ENCODE data around the gene CYP4B1.

The CYP4B1 gene

DNA sequence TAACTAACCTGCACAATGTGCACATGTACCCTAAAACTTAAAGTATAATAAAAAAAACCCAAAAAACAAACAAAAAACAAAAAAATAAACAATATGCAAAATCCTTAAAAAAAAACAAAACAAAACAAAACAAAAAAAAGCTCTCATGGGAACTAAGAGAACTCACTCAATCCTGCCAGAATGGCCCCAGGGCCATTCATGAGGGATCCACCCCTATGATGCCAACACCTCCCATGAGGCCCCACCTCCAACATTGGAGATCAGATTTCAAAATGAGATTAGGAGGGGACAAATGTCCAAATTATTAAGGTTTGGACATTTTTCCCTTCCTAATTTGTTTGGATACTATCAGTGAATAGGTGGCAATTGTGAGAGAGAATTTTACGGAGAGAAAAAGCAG lies 10.2 kb downstream of the CYP4B1 start:
- H3K4me3 ChIP-seq (ENCODE audit: low read depth, low read length): no peak overlapping the region
- H3K4me1 ChIP-seq (ENCODE audit: control insufficient read depth, insufficient read depth, low read length): no peaks in the 10 kb centered on the region

DNA sequence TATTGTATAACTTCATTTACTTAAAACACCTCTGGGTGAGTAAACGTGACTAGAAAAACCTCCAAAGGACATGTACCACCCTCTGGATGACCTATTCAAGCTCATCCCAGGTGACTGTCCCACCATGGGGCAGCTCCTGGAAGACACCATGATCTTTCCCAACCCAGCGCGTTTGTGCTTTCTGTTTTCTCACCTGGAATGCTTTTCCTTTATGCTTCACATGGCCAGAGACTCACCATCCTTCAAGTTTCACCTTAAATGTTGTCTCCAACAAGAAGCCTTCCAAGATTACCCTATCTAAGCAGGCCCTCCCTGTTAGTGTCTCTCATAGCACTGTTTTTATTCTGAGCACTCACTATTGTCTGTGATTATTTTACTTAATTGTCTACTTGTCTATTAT lies 11.1 kb downstream of the CYP4B1 start:
- Histone ChIP-seq H3K4me1 (ENCODE audit: control insufficient read depth, insufficient read depth, low read length) (no peaks in the 10 kb centered on the region), H3K4me3 (ENCODE audit: low read depth, low read length) (no peak overlapping the region), H3K9ac (ENCODE audit: low read depth, low read length) (no peak overlapping the region), H3K27me3 (ENCODE audit: control insufficient read depth, insufficient read depth, low read length) (no peaks in the 10 kb centered on the region), H3K9me3 (ENCODE audit: control insufficient read depth, insufficient read depth, low read length) (no peaks in the 10 kb centered on the region), H3K36me3 (ENCODE audit: control insufficient read depth, insufficient read depth, low read length) (no peaks in the 10 kb centered on the region)

More for the DNA sequence above, 10.2 kb downstream of the CYP4B1 start:
- H3K9ac ChIP-seq (ENCODE audit: low read depth, low read length): no peak overlapping the region
- no peaks in the 10 kb centered on the region for H3K36me3 ChIP-seq (ENCODE audit: control insufficient read depth, insufficient read depth, low read length)
- no peaks in the 10 kb centered on the region for H3K27me3 ChIP-seq (ENCODE audit: control insufficient read depth, insufficient read depth, low read length)
- H3K9me3 ChIP-seq (ENCODE audit: control insufficient read depth, insufficient read depth, low read length): no peaks in the 10 kb centered on the region

DNA sequence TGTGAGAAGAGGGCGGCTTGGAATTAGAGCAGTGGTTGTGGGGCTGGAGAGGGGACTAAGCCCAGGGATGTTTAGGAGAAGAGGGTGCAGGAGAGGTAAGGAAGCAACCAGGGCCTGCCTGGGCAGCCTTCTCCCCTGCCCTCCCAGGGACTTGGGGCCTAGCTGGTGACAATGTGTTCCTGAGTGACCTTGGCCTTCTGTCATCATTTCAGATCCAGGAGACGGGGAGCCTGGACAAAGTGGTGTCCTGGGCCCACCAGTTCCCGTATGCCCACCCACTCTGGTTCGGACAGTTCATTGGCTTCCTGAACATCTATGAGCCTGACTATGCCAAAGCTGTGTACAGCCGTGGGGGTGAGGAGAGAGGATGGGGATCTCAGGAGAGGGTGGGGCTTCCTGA lies 11.8 kb downstream of the CYP4B1 start:
- no peaks in the 10 kb centered on the region for H3K9me3 ChIP-seq (ENCODE audit: control insufficient read depth, insufficient read depth, low read length)
- H3K4me1 ChIP-seq (ENCODE audit: control insufficient read depth, insufficient read depth, low read length): no peaks in the 10 kb centered on the region
- H3K9ac ChIP-seq (ENCODE audit: low read depth, low read length): no peak overlapping the region
- no peaks in the 10 kb centered on the region for H3K36me3 ChIP-seq (ENCODE audit: control insufficient read depth, insufficient read depth, low read length)
- no peaks in the 10 kb centered on the region for H3K27me3 ChIP-seq (ENCODE audit: control insufficient read depth, insufficient read depth, low read length)
- H3K4me3 ChIP-seq (ENCODE audit: low read depth, low read length): no peak overlapping the region

DNA sequence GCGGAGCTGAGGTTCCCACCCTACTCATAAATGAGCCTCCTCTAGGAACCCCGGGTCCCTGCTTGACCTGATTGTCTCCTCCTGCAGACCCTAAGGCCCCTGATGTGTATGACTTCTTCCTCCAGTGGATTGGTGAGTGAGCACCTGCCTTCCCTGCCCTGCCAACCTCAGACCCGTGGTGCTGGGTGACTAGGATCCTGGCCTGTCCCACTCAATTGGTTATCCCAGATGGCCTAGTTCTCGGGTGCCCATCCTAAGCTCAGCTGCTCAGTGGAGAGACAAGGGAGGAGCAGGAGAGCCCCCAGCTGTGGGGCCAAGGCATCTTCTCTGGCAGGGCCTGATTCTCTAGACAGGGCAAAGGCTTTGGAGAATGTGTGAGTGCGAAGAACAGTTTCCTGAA lies 12.2 kb downstream of the CYP4B1 start:
- H3K9ac ChIP-seq (ENCODE audit: low read depth, low read length): no peak overlapping the region
- H3K4me3 ChIP-seq (ENCODE audit: low read depth, low read length): no peak overlapping the region
- no peaks in the 10 kb centered on the region for H3K36me3 ChIP-seq (ENCODE audit: control insufficient read depth, insufficient read depth, low read length)
- no peaks in the 10 kb centered on the region for H3K4me1 ChIP-seq (ENCODE audit: control insufficient read depth, insufficient read depth, low read length)
- no peaks in the 10 kb centered on the region for H3K27me3 ChIP-seq (ENCODE audit: control insufficient read depth, insufficient read depth, low read length)
- no peaks in the 10 kb centered on the region for H3K9me3 ChIP-seq (ENCODE audit: control insufficient read depth, insufficient read depth, low read length)

DNA sequence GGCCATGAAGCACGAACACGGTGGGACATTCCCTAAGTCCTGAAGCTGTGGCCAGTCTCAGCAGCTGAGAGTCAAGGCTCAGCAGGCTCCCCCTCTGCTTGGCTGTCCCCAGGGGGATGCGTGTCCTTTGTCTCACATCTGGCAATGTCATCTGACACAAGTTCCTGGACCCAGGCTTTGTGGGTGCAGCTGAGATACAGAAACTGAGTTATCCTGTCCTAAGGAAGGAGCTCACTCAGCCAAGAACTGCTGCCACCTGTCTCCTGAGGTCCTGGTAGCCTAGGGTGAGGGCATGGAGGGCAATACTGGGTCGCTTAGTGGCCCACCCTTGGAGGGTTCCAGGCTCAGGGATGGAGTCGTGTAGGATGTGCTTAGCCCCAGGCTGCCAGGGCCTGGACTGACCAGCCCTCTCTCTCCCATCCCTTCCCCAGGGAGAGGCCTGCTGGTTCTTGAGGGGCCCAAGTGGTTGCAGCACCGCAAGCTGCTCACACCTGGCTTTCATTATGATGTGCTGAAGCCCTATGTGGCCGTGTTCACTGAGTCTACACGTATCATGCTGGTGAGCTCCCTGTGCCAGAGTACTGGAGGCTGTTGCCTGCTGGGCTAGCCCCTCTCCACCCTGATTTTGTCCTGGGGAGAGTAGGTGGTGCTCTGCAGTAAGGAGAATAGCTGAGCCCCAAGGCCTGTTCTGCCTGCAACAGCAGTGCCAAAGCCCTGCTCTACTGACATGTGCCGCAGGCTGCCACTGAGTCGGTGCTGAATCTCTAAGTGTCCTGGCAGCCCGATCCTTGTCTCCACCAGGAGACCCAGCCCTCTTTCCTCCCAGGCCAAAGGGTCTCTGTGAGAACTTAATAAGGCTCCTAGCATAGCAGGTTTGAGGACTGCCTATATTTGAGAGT lies 13.5 kb downstream of the CYP4B1 start:
- no peak overlapping the region for H3K4me3 ChIP-seq (ENCODE audit: low read depth, low read length)
- no peaks in the 10 kb centered on the region for H3K27me3 ChIP-seq (ENCODE audit: control insufficient read depth, insufficient read depth, low read length)
- no peaks in the 10 kb centered on the region for H3K36me3 ChIP-seq (ENCODE audit: control insufficient read depth, insufficient read depth, low read length)

DNA sequence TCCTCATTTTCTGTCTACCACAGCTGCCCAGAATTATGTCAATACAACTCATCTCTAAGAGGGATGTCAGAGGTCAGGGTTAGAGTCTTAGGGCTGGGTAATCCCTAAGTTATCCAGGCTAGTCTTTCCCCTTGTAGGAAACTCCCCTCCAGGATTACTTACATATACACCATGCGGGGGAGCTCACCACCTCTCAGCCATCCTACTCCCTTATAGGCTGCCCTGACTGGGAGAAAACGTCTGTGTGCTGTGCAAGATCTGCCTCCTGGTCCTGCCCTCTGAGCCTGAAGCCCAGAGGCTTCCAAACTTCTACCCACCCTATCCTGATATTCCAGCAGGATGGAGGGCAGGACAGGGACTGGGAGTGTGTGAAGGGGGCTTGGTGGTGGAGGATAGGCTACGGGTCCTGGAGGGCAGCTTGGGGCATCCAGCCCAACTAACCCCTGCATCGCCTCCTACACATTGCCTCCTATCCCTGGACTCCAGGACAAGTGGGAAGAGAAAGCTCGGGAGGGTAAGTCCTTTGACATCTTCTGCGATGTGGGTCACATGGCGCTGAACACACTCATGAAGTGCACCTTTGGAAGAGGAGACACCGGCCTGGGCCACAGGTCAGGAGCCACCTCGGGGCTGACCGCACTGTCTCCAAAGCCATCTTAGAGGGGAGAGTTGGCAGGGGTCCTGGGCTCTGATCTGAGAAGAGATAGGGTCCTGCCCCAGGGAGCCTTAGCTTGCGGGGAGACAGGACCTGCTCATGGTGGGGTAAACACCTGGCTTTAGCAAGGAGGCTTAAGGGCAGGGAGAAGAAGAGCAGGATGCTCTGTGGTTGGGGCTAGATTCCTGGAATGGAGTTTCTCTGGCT lies 14.4 kb downstream of the CYP4B1 start:
- Histone ChIP-seq H3K9ac (ENCODE audit: low read depth, low read length) (no peak overlapping the region), H3K4me1 (ENCODE audit: control insufficient read depth, insufficient read depth, low read length) (no peaks in the 10 kb centered on the region), H3K36me3 (ENCODE audit: control insufficient read depth, insufficient read depth, low read length) (no peaks in the 10 kb centered on the region), H3K4me3 (ENCODE audit: low read depth, low read length) (no peak overlapping the region), H3K27me3 (ENCODE audit: control insufficient read depth, insufficient read depth, low read length) (no peaks in the 10 kb centered on the region), H3K9me3 (ENCODE audit: control insufficient read depth, insufficient read depth, low read length) (no peaks in the 10 kb centered on the region)

More for the DNA sequence above, 13.5 kb downstream of the CYP4B1 start:
- Histone ChIP-seq H3K9me3 (ENCODE audit: control insufficient read depth, insufficient read depth, low read length) (no peaks in the 10 kb centered on the region), H3K9ac (ENCODE audit: low read depth, low read length) (no peak overlapping the region), H3K4me1 (ENCODE audit: control insufficient read depth, insufficient read depth, low read length) (no peaks in the 10 kb centered on the region)

DNA sequence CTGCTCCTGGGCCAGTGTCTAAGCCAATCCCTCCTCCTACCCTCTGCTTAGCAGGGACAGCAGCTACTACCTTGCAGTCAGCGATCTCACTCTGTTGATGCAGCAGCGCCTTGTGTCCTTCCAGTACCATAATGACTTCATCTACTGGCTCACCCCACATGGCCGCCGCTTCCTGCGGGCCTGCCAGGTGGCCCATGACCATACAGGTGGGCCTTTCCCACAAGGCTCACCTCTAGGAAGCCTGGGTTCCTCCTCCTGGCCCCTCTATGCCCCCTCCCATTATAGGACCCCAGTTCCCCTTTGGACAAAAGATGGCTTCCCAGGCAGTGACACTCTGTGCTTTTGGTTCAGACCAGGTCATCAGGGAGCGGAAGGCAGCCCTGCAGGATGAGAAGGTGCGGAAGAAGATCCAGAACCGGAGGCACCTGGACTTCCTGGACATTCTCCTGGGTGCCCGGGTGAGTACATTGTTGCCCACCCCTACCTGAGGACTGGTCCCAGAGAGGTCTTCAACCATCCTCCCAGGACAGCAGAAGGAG lies 15.1 kb downstream of the CYP4B1 start:
- H3K4me1 ChIP-seq (ENCODE audit: control insufficient read depth, insufficient read depth, low read length): no peaks in the 10 kb centered on the region
- H3K4me3 ChIP-seq (ENCODE audit: low read depth, low read length): no peak overlapping the region
- H3K9ac ChIP-seq (ENCODE audit: low read depth, low read length): no peak overlapping the region

DNA sequence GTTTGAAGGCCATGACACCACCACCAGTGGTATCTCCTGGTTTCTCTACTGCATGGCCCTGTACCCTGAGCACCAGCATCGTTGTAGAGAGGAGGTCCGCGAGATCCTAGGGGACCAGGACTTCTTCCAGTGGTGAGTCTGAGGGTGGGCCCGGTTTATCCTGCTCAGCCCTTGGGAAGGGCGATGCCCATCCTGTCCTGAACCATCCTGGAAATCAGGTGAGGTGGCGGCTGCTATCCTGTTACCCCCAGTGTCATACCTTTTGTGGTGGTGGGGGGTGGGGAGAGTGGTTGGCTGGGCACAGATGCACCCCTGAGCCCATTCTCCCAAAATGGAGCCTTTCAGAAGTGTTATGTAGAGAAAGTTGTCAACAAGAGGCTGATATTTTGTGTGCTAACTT lies 16.3 kb downstream of the CYP4B1 start:
- H3K27me3 ChIP-seq (ENCODE audit: control insufficient read depth, insufficient read depth, low read length): no peaks in the 10 kb centered on the region
- no peaks in the 10 kb centered on the region for H3K36me3 ChIP-seq (ENCODE audit: control insufficient read depth, insufficient read depth, low read length)
- no peak overlapping the region for H3K9ac ChIP-seq (ENCODE audit: low read depth, low read length)
- no peak overlapping the region for H3K4me3 ChIP-seq (ENCODE audit: low read depth, low read length)
- no peaks in the 10 kb centered on the region for H3K4me1 ChIP-seq (ENCODE audit: control insufficient read depth, insufficient read depth, low read length)
- H3K9me3 ChIP-seq (ENCODE audit: control insufficient read depth, insufficient read depth, low read length): no peaks in the 10 kb centered on the region

More for the DNA sequence above, 15.1 kb downstream of the CYP4B1 start:
- H3K27me3 ChIP-seq (ENCODE audit: control insufficient read depth, insufficient read depth, low read length): no peaks in the 10 kb centered on the region
- H3K9me3 ChIP-seq (ENCODE audit: control insufficient read depth, insufficient read depth, low read length): no peaks in the 10 kb centered on the region
- H3K36me3 ChIP-seq (ENCODE audit: control insufficient read depth, insufficient read depth, low read length): no peaks in the 10 kb centered on the region

DNA sequence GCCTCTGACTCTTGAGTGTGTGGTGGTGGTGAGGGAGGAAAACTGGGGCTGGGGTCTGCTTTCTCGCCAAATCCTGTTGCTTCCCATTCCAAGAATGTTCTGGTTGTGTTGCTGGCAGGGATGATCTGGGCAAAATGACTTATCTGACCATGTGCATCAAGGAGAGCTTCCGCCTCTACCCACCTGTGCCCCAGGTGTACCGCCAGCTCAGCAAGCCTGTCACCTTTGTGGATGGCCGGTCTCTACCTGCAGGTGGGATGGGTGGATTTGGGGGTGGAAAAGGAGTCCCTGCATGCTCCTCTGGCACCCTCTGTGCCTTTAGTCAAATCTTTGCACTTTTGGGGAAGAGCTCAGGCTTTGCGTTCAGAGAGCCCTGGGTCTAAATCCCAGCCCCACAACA lies 18.1 kb downstream of the CYP4B1 start:
- no peak overlapping the region for H3K4me3 ChIP-seq (ENCODE audit: low read depth, low read length)
- no peaks in the 10 kb centered on the region for H3K27me3 ChIP-seq (ENCODE audit: control insufficient read depth, insufficient read depth, low read length)
- H3K4me1 ChIP-seq (ENCODE audit: control insufficient read depth, insufficient read depth, low read length): no peaks in the 10 kb centered on the region
- no peak overlapping the region for H3K9ac ChIP-seq (ENCODE audit: low read depth, low read length)
- H3K36me3 ChIP-seq (ENCODE audit: control insufficient read depth, insufficient read depth, low read length): no peaks in the 10 kb centered on the region
- H3K9me3 ChIP-seq (ENCODE audit: control insufficient read depth, insufficient read depth, low read length): no peaks in the 10 kb centered on the region

DNA sequence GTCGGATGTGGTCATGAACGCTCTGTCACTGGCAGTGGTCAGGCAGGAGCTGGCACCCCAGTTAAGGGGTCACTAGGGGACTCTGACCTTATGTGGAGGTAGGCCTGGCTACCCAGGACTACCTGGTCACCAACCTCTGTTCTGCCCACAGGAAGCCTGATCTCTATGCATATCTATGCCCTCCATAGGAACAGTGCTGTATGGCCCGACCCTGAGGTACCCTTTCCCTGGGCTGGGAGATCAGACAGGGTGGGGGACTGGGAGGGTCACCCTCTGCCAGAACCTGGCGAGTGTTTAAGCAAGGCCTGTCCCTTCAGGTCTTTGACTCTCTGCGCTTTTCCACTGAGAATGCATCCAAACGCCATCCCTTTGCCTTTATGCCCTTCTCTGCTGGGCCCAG lies 19.0 kb downstream of the CYP4B1 start:
- H3K4me1 ChIP-seq (ENCODE audit: control insufficient read depth, insufficient read depth, low read length): peaks cover 7% of the 10 kb centered on the region
- H3K4me3 ChIP-seq (ENCODE audit: low read depth, low read length): no peak overlapping the region
- no peaks in the 10 kb centered on the region for H3K27me3 ChIP-seq (ENCODE audit: control insufficient read depth, insufficient read depth, low read length)
- no peaks in the 10 kb centered on the region for H3K36me3 ChIP-seq (ENCODE audit: control insufficient read depth, insufficient read depth, low read length)
- no peaks in the 10 kb centered on the region for H3K9me3 ChIP-seq (ENCODE audit: control insufficient read depth, insufficient read depth, low read length)
- no peak overlapping the region for H3K9ac ChIP-seq (ENCODE audit: low read depth, low read length)

DNA sequence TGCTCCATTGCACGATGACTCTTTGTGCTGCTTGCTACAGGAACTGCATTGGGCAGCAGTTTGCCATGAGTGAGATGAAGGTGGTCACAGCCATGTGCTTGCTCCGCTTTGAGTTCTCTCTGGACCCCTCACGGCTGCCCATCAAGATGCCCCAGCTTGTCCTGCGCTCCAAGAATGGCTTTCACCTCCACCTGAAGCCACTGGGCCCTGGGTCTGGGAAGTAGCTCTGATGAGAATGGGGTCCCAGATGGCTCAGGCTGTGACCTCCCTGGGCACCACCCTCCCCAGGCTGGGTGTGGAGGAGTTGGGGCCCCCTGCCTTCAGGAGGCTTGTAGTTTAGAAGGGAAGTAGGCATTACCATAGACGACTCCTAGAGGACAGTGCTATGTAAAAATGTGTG lies 19.7 kb downstream of the CYP4B1 start:
- Histone ChIP-seq H3K27me3 (ENCODE audit: control insufficient read depth, insufficient read depth, low read length) (no peaks in the 10 kb centered on the region), H3K4me1 (ENCODE audit: control insufficient read depth, insufficient read depth, low read length) (peaks cover 11% of the 10 kb centered on the region), H3K9ac (ENCODE audit: low read depth, low read length) (no peak overlapping the region), H3K9me3 (ENCODE audit: control insufficient read depth, insufficient read depth, low read length) (no peaks in the 10 kb centered on the region), H3K4me3 (ENCODE audit: low read depth, low read length) (no peak overlapping the region), H3K36me3 (ENCODE audit: control insufficient read depth, insufficient read depth, low read length) (no peaks in the 10 kb centered on the region)
